H1 (cell line): ENCODE measurements around the gene TUBGCP3. TPM values are rescaled to one million over a fixed set of nuclear protein-coding genes. Genes with fewer than 3 reads are reported as not detected.

Source experiments
- CTBP2 ChIP-seq: IDR thresholded peaks from 2 replicates; pipeline ENCODE4 v1.7.0; 2011; ENCODE audit warnings: borderline replicate concordance, mild to moderate bottlenecking, moderate library complexity, mixed read lengths, low read length; ENCODE audit not compliant: insufficient read depth, insufficient read length
- CTCF ChIP-seq, 3 experiments: IDR thresholded peaks; 1 replicate in 2 of 3; 2 replicates in 1 of 3; pipeline versions ENCODE4 v1.5.1 to v1.6.1; 2011; ENCODE audit warnings: low read length in 3 of 3, mild to moderate bottlenecking in 3 of 3, inconsistent platforms in 2 of 3, low read depth in 1 of 3, moderate library complexity in 1 of 3; ENCODE audit not compliant: insufficient read depth in 1 of 3; ENCODE audit errors: control extremely low read depth in 1 of 3
- polyA plus RNA-seq, 7 experiments: library from polyadenylated mRNA; depleted of rRNA in 3 of 7; stranded (reverse) in 5 of 7; unstranded in 2 of 7; fragments of >200 nt in 5 of 7; fragments of 200-250 nt in 2 of 7; gene quantifications; 1 replicate in 5 of 7; 2 replicates in 1 of 7; 4 replicates in 1 of 7; pipeline versions ENCODE4 v1.2.1 to v1.2.3, GENCODE V29; 2011 to 2013; ENCODE audit warnings: missing spikeins in 2 of 7, mixed read lengths in 2 of 7
- total RNA-seq: library from RNA; stranded (reverse); fragmentation: NEBNext Ultra II Directional; extraction: Animal tissue kit (Norgen Biotek cat#: 25700); gene quantifications from 2 replicates; pipeline ENCODE4 v1.2.1, GENCODE V29; 2021

The TUBGCP3 gene
- total and polyA plus RNA-seq, 2 of the 8 experiments (the other 6 are each of a cell fraction or from before 2014, with no cell fraction given): 27.0 to 31.7 TPM

GRCh38 chr13:112521073-112521685 is 66.8 kb downstream of the TUBGCP3 start (continued):
- TF ChIP-seq CTCF (IDR thresholded peaks at IDR 0.05; ENCODE audit: control extremely low read depth in 1 of 3, insufficient read depth in 1 of 3, low read depth in 1 of 3, low read length in 3 of 3) (no peak), CTBP2 (no peak)
